Amygdala (tissue), 56 donors: ENCODE measurements around the gene VMP1.
A peak's percentile ranks its signal among the peaks of the same experiment; 100 is the strongest.
"Not testable (repeated sequence)": the region's sequence is repeated elsewhere in the genome, so short reads cannot be mapped to it uniquely, and the experiment has no call there.

ENCODE experiments used
- DNase-seq, 56 donors: peaks; one replicate each; lab custom pipeline; 2025; lab: John Stamatoyannopoulos, UW

VMP1 gene

GRCh38 chr17:59837308-59838051, 130.0 kb downstream of the VMP1 start:
- peak in 6 of 56 donors; percentile 9 to 42 (median 15) for DNase-seq

GRCh38 chr17:59838052-59838916, 130.8 kb downstream of the VMP1 start:
- no peak for DNase-seq

DNA sequence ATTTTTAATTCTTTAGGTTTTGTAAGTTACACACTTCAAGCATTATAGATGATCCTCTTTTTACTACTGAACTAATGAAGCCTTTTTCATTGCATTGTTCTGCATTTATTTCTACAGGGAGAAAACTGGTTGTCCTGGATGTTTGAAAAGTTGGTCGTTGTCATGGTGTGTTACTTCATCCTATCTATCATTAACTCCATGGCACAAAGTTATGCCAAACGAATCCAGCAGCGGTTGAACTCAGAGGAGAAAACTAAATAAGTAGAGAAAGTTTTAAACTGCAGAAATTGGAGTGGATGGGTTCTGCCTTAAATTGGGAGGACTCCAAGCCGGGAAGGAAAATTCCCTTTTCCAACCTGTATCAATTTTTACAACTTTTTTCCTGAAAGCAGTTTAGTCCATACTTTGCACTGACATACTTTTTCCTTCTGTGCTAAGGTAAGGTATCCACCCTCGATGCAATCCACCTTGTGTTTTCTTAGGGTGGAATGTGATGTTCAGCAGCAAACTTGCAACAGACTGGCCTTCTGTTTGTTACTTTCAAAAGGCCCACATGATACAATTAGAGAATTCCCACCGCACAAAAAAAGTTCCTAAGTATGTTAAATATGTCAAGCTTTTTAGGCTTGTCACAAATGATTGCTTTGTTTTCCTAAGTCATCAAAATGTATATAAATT, 132.3 kb downstream of the VMP1 start:
- DNase-seq: no peak

DNA sequence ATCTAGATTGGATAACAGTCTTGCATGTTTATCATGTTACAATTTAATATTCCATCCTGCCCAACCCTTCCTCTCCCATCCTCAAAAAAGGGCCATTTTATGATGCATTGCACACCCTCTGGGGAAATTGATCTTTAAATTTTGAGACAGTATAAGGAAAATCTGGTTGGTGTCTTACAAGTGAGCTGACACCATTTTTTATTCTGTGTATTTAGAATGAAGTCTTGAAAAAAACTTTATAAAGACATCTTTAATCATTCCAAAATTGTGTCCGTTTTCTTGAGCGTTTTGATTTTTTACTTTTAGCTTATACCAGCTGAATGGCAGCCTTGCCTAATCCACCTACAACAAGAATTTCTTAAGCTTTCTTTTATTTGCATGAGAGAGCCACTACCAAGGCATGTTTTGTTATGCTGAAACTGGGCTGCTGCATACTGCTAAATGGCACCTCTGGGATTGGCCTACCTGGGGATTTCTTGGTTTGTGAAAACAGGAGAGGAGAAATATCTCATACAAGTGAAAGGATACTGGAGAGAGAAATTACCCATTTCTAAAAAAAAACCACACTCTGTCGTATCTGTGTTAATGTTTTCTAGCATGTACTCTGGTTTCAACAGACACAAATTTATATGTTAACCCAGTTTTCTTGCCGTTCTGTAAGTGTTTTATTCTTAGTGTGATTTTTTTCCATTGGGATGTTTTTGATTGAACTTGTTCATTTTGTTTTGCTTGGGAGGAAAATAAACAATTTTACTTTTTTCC, 133.1 kb downstream of the VMP1 start:
- DNase-seq: no peak

DNA sequence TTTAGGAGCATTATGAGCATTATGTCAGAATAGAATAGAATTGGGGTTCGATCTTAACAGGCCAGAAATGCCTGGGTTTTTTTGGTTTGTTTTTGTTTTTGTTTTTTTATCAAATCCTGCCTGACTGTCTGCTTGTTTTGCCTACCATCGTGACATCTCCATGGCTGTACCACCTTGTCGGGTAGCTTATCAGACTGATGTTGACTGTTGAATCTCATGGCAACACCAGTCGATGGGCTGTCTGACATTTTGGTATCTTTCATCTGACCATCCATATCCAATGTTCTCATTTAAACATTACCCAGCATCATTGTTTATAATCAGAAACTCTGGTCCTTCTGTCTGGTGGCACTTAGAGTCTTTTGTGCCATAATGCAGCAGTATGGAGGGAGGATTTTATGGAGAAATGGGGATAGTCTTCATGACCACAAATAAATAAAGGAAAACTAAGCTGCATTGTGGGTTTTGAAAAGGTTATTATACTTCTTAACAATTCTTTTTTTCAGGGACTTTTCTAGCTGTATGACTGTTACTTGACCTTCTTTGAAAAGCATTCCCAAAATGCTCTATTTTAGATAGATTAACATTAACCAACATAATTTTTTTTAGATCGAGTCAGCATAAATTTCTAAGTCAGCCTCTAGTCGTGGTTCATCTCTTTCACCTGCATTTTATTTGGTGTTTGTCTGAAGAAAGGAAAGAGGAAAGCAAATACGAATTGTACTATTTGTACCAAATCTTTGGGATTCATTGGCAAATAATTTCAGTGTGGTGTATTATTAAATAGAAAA, 133.8 kb downstream of the VMP1 start:
- DNase-seq: not testable (repeated sequence)

GRCh38 chr17:59841882-59842263, 134.4 kb downstream of the VMP1 start:
- not testable (repeated sequence) for DNase-seq

GRCh38 chr17:59842901-59843652, 135.6 kb downstream of the VMP1 start:
- no peak for DNase-seq

DNA sequence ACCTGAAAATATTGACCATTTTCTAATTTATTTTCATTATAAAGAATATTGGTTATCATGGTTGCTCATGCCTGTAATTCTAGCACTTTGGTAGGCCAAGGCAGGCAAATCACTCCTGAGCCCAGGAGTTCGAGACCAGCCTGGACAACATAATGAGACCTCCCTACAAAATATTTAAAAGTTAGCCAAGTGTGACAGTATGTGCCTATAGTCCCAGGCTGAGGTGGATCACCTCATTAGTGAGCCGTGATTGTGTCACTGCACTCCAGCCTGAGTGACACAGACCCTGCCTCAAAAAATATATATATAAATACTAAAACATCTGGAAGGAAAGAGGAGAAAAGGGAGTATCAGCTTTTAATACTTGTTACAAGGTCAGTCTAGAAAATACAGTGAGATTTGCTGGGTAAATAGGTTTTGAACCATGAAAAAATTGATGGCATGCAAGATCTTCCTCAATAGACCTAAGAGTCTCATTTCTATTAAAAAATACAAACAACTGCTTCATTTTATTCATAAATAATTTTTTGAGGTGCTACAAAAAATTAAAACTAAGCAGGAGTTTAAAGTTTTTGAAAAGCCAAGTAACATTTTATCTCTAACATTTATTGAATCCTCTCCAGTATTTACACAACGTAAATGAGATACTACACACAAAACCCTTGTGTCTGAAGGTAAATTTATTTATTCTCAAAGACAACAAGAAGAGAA, 137.6 kb downstream of the VMP1 start:
- no peak for DNase-seq

DNA sequence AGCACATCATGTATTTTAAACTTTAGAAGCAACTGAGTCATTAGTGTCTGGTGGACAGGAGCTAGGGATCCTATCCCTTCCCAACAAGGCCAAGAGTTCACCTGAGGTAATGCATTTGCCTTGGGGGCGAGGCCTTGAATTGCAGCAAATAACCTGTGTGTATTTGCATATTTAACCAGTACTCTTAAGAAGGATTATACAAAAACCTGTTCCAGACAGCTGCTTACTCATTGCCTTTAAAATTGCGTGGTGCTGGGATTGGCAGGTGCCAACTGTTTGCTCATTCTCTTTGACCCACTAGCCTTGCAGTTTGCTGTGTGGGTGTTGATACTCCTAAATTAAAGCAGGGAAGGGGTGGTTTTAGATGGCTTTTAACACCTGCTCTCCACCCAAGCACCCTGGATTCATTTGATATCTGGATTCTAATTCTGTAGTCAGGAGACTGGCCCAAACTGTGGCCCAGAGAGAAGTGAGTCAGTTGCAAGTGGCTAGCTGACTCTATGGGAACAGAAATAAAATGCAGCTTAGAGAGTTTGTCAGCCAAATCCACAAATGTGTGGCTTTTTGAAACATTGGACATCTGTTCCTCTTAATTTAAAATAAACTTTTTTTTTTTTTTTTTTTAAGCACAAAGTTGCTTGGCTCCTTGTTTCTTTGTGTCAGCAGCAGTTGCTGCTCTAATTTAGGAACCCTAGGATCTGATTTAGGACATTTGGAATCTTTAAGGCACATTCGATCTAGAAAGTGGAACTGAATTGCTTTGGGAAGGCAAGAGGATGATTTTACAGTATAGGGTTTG, 138.3 kb downstream of the VMP1 start:
- DNase-seq: peak in 19 of 56 donors; percentile 1 to 51 (median 14)

DNA sequence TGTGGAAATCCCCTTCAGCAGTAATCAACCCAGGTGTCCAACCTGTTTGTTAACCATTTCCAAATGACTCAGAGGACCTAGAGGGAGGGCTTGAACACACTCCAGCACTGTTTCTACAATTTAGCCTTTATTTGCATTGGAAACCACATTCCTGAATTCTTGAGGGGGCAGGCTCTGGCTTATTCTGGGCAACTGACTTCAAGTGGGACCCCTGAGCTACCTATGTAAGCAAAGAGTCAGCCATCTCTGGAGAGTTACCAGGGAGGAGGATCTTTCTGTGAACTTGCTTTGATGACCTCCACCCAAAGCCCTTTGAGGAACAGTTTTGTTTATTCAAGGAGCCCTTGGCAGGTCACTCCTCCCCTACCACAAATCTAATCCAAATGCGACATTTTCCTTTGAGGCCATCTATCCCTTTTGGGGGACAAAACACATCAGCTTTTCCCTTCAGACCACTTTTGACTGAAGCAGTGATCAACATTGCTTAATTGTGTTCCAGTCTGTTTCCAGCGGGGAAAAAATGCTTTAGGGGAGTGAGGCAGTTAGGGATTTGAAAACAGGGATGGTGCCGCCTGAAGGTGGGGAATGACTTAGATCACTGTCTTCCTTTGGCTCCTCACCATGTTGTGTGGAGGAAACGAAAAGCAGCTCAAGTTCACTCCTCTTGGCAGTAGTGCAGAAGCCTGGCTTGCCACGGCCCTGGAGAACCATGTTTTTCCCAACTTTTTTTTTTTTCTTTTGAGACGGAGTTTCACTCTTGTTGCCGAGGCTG, 139.1 kb downstream of the VMP1 start:
- peak in 4 of 56 donors; percentile 5 to 21 (median 8) for DNase-seq

- no peak for DNase-seq
Observed at GRCh38 chr17:59848385-59848668, 140.9 kb downstream of the VMP1 start.

DNA sequence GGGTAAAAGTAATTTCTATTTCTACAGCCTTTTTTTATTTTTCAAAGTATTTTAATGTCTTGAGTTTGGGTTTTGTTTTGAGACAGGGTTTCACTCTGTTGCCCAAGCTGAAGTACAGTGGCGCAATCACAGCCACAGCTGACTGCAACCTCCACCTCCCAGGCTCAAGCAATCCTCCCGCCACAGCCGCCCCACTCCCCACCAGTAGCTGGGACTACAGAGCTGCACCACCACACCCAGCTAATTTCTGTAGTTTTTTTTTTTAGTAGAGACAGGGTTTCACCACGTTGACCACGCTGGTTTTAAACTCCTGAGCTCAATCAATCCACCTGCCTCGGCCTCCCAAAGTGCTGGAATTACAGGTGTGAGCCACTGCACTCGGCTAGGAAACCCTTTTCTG, 141.3 kb downstream of the VMP1 start:
- DNase-seq: peak in 3 of 56 donors; percentile 5 to 9 (median 9)

DNA sequence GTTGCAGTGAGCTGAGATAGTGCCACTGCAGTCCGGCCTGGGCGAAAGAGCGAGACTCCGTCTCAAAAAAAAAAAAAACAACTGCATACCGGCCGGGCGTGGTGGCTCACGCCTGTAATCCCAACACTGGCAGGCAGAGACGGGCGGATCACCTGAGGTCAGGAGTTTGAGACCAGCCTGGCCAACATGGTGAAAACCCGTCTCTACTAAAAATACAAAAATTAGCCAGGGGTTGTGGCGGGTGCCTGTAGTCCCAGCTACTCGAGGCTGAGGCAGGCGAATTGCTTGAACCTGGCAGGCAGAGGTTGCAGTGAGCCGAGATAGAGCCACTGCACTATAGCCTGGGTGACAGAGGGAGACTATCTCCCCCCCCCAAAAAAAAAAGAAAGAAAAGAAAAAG, 142.9 kb downstream of the VMP1 start:
- DNase-seq: not testable (repeated sequence)

DNA sequence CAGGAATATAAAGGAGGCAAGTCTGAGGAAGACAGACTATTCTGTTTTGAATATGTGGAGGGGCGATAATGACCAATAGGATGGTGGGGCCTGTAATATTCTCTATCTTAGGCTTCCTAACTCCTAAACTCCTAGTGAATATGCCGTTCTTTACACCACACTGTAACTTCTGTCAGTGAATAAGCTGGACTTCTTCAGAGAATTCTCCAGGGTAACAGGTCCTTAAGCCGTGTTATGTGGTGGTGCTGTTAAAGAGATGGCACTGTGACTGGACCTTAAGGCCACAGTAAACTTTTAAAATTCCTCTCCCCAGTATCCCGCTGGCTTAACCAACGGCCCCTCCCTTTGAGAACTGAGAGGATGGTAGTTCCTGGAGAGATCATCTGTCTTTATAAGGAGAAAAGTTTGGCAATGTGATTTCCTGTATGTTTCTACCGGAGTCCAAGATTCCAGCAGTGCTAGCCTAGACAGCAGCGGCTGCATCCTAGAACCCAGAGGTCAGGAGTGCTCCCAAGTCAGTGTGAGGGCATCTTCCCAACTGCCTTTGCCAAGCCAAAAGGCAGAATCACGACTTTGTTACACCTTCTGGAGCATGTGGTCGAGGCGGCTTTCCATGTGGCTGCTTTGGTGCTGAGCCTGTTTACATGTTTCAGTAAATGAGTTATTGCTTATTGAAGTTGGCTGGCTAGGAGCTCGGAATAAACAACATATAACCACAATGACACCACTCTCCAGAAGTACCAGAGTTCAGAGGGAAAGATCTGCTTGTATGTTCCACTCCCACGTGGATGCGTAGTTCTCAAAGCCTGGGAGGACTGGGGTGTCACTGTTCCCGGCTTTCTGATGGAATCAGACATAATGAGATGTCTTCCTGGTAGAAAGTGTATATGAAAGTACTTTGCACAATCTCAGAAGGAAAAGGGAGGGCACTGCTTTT, 144.3 kb downstream of the VMP1 start:
- DNase-seq: no peak

- not testable (repeated sequence) for DNase-seq
Observed at GRCh38 chr17:59852847-59853167, 145.4 kb downstream of the VMP1 start.
